NB4 (cell line): ENCODE data around the gene GPRIN2.

Experiments
- POLR2A ChIP-seq: IDR thresholded peaks from 2 replicates; pipeline ENCODE4 v1.6.1; 2011; ENCODE audit warnings: mild to moderate bottlenecking; ENCODE audit not compliant: insufficient read length; ENCODE audit errors: extremely low read depth
- TF ChIP-seq, protein P1 (sequence below): IDR thresholded peaks from one replicate; pipeline ENCODE4 v1.5.1; 2012; ENCODE audit warnings: low read depth, low read length
- TF ChIP-seq, protein P2 (sequence below): IDR thresholded peaks from 2 replicates; pipeline ENCODE4 v1.6.1; 2011; ENCODE audit warnings: low read depth, low read length

DNA sequence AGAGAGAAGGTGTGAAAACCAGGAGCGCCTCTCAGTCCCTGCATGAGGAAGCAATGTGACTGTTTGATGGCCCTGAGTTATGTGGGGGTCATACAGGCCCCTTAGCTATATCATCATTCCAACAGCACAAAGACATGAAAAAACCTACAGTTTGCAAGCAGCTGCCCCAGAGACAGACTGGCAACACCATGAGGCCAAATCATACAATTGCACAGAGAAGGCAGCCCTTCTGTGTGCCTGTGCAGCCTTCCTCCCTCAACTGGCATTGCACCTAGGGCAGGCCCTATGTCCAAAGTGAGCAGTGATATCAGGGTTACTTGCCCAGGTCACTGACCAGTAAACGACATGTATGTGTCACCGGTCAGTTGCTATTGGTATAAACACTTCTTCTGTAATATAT is 41.6 kb downstream of the GPRIN2 start:
- TF ChIP-seq, protein P1, sequence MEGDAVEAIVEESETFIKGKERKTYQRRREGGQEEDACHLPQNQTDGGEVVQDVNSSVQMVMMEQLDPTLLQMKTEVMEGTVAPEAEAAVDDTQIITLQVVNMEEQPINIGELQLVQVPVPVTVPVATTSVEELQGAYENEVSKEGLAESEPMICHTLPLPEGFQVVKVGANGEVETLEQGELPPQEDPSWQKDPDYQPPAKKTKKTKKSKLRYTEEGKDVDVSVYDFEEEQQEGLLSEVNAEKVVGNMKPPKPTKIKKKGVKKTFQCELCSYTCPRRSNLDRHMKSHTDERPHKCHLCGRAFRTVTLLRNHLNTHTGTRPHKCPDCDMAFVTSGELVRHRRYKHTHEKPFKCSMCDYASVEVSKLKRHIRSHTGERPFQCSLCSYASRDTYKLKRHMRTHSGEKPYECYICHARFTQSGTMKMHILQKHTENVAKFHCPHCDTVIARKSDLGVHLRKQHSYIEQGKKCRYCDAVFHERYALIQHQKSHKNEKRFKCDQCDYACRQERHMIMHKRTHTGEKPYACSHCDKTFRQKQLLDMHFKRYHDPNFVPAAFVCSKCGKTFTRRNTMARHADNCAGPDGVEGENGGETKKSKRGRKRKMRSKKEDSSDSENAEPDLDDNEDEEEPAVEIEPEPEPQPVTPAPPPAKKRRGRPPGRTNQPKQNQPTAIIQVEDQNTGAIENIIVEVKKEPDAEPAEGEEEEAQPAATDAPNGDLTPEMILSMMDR = no peak
- no peak for TF ChIP-seq POLR2A
- TF ChIP-seq, protein P2, sequence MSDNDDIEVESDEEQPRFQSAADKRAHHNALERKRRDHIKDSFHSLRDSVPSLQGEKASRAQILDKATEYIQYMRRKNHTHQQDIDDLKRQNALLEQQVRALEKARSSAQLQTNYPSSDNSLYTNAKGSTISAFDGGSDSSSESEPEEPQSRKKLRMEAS = no peak
